GM21381 (cell line): ENCODE measurements around the gene SLC13A3.

Source experiments
- ATAC-seq: cut with Tn5 transposase; IDR thresholded peaks from one replicate; pipeline ENCODE4 v1.9.1; 2021; ENCODE audit warnings: mild to moderate bottlenecking, moderate library complexity; ENCODE audit not compliant: unreplicated experiment

SLC13A3 gene

DNA sequence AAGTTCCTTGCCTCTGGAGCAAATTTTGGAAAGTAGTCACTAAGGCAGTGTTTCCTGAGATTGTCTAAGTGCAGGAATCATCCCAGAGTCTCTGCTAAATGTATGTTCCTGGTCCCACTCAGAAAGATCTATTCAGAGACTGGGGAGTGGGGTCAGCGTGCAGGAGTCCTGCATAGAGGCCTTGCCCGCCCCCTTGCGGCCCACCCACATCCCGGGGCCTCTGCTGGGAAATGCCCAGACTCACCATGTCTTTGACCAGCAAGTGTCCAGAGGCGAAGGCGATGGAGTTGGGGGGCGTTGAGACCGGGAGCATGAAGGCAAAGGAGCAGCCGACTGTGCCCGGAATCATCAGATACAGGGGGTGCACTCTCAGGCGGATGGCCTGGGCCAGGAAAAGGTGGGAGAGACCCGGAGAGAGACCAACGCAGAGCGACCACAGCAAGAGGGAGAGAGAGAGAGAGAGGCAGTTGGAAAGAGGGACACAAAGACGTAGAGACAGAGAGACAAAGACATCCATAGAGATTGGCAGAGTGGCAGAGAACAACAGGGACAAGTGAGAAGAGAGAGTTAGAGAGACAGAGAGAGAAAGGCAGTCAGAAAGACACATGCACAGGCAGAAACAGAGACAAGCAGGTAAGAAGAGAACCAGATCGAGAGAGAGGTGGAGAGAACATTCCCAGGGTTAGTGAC is 87.9 kb downstream of the SLC13A3 start:
- ATAC-seq, result no peak

DNA sequence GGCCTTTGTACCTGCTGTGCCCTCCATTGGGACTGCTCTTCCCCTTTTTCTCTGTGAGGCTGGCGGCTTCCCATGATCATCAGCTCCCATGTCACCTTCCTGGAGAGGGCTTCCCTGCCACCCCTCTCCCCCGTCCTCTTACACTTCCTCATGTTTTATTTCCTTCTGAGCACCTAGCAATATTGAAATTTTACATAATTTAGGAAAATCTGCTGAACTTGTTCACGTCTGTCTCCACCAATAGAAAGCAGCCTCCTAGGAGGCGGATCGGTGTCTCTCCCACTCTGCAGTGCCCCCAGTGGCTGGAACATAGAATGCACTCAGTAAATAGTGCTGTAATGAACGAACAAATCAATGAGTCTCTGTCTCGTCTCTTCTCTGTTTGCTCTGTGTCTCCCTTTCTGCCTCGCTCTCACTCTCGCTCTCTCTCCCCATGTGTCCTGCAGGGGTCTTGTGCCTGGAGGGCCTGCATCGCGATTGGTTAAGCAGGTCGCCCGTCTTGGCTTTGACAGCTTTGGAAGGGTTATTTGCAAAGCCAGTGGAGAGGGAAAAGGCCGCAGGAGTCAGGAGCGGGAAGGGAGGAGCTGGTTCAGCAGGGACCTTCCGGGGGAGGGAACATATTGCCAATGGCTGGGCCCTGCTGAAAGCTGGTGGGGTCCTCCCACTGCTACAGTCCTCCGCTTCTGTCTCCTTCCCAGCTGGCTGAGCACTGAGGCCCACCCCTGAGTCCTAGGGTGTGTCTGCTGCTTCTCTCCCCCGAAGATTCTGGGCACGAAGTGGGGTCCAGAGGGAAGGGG is 88.7 kb downstream of the SLC13A3 start:
- peak; percentile 57 for ATAC-seq

DNA sequence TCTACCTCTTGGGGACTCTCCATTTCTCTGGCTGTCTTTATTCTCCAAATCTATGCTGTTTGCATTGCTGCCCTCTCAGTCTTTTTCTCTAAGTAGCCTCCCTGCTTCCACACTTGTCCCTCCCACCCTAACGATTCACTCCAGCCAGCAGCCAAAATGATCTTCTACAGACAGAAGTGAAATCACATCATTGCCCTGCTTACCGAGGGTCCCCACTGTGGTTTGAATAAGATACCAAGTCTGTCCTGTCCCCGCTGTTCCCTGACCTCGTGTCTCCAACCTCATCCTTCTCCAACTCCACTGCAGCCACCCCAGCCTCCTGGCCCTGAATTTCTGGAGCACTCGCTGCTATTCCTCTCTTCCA is 89.3 kb downstream of the SLC13A3 start:
- no peak for ATAC-seq

GRCh38 chr20:46559685-46560440 is 91.4 kb downstream of the SLC13A3 start:
- ATAC-seq, result no peak

- no peak for ATAC-seq
Measured at GRCh38 chr20:46559001-46559400, 92.3 kb downstream of the SLC13A3 start.

DNA sequence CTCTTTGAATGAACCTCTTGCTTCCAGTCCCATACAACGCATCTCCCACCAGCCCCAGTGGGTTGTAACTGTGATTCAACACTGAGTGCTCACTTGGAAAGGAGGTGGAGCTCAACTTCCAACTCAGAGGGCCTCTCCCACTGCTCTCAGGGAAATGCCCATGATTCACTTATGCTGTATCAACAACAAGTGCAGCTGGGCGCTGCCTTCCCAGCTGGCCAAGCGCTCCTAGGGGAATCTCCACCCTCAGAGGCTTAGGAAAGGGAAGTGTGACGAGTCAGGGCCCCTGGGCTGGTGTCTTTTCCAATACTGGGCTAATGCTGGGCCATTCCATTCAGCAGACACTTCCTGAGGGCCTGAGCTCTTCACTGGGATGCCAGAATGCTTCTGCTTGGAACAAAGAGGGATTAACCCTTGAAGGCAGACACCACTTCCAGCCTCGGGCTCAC is 92.7 kb downstream of the SLC13A3 start:
- no peak for ATAC-seq

- no peak for ATAC-seq
Measured at GRCh38 chr20:46557231-46557956, 93.9 kb downstream of the SLC13A3 start.

- no peak for ATAC-seq
Measured at GRCh38 chr20:46555370-46555956, 95.8 kb downstream of the SLC13A3 start.

DNA sequence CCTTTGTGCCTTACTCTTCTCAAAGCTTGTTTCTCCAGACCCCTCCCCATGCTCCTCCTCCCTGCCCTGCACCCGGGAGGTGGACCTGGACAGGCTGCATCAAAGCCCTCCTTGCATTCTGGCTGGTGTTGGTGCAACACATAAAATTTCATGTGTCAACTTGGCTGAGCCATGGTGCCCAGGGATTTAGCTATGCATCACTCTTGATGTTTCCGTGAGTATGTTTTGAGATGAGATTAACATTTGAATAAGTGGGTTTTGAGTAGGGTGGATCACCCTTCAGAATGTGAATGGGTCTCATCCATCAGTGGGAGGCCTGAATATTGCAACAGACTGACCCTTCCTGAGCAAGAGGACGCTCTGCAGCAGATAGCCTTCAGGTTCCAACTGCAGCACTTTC is 96.4 kb downstream of the SLC13A3 start:
- no peak for ATAC-seq

DNA sequence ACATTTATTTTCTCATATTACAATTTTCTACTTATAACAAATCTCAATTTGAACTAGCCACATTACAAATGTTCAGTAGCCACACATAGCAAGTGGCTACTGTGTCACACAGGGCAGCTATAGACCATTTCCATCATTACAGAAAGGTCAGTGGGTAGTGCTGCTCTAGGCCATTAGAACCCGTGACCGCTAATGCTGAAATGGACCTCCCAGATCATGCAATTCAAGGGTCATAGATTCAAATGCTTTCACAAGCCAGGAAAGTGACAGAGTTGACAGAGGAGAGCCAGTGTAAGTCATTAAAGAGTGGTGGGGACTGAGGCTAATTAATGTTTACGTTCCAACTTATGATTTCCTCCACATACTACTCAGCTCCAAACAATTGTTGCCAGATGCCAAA is 97.3 kb downstream of the SLC13A3 start:
- no peak for ATAC-seq

DNA sequence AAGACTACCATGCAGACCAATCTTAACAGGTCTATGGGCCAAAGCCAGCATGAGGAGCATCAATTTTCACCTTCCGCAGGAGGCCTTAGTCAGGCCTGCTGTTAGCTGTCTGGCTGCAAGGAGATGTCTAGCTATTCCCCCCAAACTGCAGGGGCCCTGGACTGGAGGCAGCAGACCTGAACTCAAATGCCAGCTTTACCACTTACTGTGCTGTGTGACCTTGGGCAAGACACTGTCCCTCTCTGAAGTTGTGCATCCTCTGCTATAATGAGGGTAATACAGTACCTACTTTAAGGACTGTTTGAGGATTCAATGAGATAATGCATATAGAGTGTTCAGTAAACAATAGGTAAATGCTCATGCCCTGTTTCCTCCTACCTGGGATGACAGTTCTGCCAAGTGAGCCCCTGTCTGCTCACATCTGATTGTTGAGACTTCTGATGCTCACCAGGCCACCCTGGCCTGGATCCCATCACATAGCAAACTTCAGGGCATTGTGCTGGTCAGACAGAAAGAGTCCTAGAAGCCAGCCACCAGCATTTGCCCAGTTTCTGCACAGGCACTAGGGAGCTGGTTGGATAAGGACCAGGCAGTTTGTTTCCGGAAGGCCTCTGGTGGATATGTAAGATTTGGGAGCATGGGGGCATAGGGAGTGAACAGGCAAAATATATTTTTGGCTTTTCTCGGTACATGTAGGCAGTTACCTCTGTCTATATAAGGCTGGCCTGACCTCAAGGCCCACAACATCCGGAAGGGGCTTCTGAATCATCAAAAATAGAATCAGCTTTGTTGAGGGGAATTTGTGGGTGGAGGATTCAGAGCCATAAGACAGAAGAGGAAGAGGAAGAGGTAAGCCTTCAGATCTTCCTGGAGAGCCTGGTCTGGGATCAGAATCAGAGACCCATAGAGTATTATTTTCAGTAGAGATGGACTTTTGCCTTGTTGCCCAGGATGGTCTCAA is 98.5 kb downstream of the SLC13A3 start:
- ATAC-seq, result peak; percentile 76

DNA sequence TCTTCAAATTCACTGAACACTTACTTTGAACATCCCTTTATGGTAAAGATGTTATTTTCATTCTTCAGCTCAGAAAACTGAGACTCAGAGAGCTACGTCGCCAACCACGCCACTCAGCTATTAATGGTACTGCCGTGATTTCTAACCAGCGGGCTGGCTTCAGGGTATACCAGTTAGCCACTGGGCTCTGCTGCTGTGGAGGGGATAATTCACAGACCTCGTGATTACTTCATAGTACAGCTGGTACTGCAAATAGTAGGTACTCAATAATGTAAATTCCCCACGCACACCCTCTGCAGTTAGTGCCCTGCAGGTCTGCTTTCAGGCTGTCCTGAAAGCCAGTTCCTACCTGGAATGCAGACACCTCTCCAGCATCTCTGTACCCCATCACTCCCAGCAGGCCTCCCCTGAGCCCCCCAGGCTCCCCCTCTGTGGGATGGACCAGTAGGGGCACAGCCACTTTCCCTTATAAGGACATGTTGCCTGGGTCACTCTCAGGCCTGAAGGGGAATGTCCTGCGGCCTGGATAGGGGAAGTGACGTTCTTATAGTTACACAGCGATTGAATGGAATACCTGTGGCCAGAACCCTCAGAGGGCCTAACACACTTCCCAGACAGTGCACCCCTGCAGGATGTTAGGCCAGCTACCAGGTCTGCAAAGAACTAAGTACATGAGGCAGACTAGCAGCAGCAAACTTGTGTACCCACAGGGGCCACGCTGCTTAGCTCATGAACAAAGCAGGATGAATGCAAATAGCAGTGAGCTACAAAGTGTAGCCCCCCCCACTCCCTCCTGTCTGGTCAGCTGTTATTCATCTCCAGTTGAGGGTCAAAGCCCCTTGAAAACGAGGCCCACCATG is 99.5 kb downstream of the SLC13A3 start:
- no peak for ATAC-seq

DNA sequence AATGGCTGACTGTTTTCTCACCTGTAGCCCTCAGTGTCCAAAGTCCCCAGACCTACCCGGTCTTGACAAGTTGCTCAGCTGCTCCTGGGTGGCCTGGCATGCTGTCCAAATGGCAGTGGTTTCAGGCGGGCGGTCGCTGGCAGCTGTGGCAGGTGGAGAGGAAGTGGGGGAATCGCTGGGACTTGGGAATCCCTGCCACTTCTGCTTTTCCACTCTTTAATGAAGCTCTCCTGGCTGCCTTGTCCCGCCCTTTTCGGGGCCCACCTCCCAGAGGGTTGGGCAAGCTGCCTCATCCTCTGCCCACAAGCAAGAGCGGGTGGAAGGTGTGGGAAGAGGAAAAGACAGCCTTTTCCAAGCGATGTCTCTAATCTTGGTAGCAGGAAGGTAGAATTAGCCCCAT is 100.8 kb downstream of the SLC13A3 start, which contains the start of gene OCSTAMP:
TSS of gene OCSTAMP (minus strand) at position 194 of the 400 bp plus-strand sequence. CDS start at position 100, 94 bp downstream.
- no peak for ATAC-seq

GRCh38 chr20:46549188-46549972 is 101.9 kb downstream of the SLC13A3 start:
- no peak for ATAC-seq

GRCh38 chr20:46548688-46549087 is 102.6 kb downstream of the SLC13A3 start:
- no peak for ATAC-seq

- no peak for ATAC-seq
Measured at GRCh38 chr20:46547995-46548394, 103.3 kb downstream of the SLC13A3 start.

DNA sequence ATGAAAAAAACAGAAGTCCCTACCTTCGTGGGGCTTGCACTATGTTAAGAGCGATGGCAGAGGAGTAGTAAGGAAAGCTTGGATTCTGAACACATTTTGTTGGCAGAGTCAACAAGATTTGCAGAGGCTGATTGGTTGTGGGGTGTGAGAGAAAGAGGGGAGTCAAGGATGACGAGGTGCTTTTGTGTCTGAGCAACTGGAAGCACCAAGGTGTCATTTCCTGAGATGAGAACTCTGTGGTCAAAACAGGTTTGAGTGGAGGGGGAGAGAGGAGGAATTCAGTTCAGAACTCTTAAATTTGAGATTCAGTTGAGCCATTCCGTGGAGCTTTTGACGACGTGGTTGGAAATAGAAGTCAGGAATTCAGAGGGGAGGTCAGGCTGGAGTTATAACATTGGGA is 104.3 kb downstream of the SLC13A3 start:
- ATAC-seq, result no peak

DNA sequence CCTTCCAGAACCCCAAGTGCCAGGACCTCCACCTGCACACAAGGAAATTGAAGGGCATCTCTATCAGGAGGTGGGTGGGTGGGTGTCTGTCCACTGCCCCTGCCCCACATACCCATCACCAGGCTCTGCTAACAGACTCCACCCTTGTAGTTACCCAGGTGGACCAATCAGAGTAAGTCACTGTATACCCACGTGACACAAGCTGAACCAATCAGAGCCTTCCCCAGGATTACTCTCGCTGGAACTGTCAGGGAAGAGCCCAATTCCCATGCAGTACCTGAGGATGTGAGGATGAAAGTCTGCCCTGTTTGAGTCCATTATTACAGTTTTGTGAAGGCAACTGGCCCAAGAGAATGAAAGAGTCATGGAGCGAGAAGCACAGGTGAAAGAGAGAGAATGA is 105.0 kb downstream of the SLC13A3 start:
- no peak for ATAC-seq
